Kidney capillary endothelial cell (primary cell): Measurements from ENCODE around the gene STAT3.
"Not testable (repeated sequence)": the region's sequence is repeated elsewhere in the genome, so short reads cannot be mapped to it uniquely, and the experiment has no call there.

Experiments
- DNase-seq: peaks from one replicate; pipeline ENCODE4 v3.0.0-alpha.2; 2018; ENCODE audit warnings: low spot score

Gene STAT3

GRCh38 chr17:42388381-42389134 is at the start of gene STAT3:
STAT3 (minus strand) TSS chr17:42388442; CDS start chr17:42348516, 39,926 bp downstream.
- DNase-seq = peak; percentile 100

GRCh38 chr17:42436391-42436790 is 48.1 kb upstream of the STAT3 start:
- DNase-seq = peak; percentile 81

GRCh38 chr17:42431758-42432161 is 43.5 kb upstream of the STAT3 start:
- no peak for DNase-seq

GRCh38 chr17:42429726-42430447 is 41.6 kb upstream of the STAT3 start:
- no peak for DNase-seq

DNA sequence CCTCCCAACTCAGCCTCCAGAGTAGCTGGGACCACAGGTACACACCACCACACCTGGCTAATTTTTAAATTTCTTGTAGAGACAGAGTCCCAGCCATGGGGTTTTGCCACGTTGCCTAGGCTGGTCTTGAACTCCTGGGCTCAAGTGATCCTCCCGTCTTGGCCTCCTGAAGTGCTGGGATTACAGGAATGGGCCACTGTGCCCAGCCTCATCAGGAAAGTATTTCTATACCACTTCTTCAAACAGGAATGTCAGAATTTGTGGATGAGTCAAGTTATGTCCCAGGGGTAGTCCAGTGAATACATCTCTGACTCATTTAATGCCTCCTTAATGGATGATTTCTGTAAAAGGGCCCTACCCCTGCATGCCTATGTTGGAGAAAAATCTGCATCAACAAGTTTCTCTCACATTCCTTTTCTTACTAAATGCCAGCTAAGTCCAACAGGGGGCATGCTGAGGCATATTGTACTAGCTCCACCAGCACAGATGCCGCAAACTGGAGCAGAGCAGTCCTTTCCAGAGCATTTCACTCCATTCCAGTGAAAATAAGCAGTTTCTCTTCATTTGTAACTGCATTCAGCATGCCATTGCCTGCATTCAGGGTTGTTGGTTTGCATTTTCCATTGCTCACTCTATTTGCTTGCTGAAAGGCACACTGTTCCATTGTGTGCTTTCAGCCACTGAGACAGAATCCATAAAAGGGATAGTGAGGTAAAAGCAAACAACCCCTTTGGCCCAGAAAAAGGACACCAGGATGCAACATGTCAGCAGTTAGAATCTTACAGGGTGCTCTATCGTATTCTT is 40.1 kb upstream of the STAT3 start:
- peak; percentile 87 for DNase-seq

DNA sequence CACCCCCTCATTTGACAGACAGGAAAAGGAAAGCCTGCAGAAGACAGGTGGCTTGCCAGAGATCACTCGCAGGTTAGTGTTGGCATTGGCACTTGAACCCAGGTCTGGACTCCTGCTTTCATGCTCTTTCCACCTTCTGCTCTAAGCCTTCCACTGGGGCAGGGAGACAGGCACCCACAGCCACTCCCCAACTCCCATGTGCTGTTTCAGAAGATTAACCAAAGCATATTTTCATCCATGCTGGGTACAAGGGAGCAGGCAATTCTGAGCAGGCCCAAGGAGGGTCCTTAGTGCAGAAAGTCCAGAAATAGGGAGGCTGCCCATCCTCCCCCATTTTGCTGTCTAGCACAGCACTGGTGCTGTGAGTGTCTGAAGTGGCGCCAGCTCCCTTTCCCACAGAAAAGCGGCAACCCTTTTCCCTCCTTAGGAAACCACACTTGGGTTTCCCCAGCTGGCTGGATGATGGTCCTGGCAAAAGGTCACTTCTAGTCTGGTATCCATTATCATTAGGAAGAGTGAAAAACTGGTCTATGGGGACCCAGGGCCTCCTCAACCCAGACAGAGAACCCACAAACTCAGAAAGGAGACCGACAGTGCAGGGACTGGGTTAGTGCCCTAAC is 36.9 kb upstream of the STAT3 start:
- no peak for DNase-seq

- no peak for DNase-seq
Measured at GRCh38 chr17:42423766-42424165, 35.5 kb upstream of the STAT3 start.

DNA sequence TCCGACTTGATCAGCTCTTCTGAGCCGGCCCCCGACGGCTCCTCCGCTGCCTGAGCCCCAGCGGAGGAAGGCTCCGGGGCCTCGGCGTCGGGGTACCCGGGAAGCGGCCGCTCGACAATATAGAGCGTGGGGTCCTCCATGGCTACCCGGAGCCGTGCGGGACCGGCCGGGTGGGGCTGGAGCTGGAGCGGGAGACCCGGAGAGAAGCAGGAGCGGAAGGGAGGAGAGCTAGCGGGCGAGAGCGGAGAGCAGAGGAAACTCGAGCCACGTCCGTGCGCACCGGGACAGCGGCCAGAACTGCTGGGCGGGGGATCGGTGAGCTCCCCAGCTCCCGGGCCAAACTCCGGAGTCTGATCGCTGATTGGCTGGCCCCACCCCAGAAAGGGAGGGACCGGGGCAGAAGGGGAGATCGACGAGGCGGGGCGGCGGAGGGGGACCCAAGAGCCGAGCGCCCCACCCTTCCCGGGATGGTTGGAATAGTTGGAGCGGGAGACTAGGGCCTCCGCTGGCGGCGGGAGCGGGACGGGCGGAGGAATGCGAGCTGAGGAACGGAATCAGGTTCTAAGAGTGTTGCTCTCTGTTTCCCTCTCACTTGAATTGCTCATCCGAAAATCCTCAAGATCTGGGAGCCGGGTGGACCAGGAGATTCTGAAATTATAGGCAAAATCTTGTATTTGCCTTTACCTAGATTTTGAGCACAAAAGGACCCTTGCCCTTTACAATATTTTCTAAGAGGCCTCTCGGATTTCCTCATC is 34.9 kb upstream of the STAT3 start, which contains the start of gene CAVIN1:
Gene CAVIN1 (minus strand): TSS at position 299 of the 755 bp plus-strand sequence. CDS start 159 bp downstream, at position 140.
- DNase-seq = peak; percentile 82

- no peak for DNase-seq
Measured at GRCh38 chr17:42422412-42422957, 34.2 kb upstream of the STAT3 start.

DNA sequence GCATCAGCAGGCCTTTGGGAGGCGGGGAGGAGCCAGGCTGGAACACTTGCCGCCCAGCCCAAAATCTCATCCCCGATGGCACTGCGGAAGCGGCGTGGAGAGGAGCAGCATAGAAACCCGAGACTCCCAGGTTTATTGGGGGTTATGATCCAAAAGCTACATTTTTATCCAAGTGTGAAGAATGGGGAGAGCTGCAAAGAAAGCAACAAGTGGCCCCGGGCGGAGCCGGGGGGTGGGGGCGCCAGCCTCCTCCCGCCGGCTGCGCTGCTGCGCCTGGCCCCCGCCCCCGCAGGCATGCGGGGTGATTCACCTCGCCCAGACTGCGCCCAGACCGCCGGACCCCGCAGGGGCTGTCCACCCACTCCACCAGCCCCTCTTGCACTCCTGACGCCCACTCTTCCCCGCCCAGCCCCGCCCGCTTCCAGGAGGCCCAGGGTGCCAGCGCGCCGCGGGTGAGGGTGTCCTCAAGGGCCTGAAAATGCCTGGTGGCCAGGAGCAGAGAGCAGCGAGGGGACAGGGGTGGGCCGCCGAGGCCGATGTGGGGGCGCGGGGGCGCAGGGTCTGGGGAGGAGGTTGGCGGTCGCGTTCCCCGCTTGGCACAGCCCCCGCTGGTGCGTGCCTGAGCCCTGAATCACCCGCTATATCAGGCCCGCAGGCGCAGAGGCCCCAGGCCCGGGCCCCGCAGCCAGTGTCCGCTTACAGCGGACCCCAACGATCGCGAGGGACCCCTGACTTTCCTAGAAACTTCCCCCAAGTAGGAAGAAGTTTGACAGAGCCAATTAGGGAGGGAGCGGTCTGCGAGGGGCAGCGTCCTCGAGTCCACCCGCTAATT is 33.5 kb upstream of the STAT3 start:
- DNase-seq = no peak

DNA sequence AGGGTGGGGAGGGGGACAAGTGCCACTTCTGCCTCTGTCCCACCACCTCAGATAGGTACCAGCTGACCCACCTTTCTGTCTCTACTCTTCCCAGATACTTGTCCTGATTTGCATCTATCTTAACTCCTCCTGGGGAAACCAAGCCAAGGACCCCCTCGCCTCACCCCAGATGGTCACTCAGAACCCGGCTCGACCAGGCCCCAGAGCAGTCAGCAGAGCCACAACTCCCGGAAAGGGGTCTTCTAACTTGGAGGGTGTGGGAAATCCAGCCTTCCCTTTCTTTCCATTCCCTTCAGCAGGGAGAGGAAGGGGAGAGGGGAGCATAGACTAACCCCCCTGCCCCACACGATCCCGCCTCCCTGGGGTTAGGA is 32.9 kb upstream of the STAT3 start:
- DNase-seq = no peak

- DNase-seq = not testable (repeated sequence)
Measured at GRCh38 chr17:42417981-42418380, 29.7 kb upstream of the STAT3 start.

DNA sequence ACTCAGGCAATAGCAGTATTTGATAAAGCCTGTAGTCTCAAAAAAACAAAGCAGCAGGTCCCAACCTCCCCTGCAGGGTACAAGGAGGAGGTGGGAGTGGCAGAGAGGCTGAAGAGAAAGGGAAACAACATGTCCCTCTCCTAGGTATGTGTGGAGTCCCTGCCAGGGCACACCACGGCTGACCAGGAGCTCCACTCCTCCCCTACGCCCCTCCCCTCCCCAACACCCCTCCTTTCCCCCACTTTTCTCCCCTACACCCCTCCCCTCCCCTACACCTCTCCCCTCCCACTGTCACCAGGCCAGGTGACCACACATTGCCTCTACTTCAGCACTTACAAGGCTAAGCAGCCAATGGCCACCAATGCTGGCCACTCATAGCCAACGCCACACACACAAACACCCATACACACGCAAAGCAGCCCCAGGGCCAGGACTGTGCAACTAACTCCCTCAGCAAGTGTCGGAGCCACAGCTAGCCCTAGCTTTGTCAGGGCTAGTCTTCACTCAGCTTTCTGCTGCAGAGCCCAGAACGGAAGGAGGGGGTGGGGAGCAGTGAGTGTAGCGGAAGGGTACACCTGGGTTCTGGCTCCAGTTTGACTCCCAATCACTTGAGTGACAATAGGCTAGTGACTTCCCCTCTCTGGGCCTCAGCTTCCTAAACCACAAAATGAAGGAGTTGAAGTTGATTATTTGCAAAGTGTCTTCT is 26.6 kb upstream of the STAT3 start:
- DNase-seq = no peak

GRCh38 chr17:42413464-42414040 is 25.3 kb upstream of the STAT3 start:
- DNase-seq = no peak

GRCh38 chr17:42411905-42412679 is 23.9 kb upstream of the STAT3 start:
- DNase-seq = no peak

GRCh38 chr17:42411361-42411760 is 23.1 kb upstream of the STAT3 start:
- DNase-seq = no peak

DNA sequence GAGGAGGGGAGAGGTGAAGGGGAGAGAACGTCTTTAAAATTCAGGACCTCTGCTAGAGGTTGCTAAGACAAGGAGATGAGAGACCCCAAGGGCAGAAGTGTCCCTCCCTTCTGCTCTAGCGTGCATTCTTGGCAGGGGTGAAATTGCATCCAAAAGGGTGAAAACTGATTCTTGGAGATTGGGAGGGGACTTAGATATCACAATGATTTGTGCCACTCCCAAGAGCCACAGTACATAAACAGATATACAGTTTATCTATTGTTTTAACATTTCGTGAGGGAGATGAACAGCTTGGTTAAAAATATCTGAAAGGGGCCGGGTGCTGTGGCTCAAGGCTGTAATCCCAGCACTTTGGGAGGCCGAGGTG is 22.1 kb upstream of the STAT3 start:
- no peak for DNase-seq

GRCh38 chr17:42409523-42410318 is 21.5 kb upstream of the STAT3 start:
- no peak for DNase-seq
